NCI-H1048 (cell line): ENCODE data around the gene DLEC1.

Experiments used
- DNase-seq: peaks from one replicate; lab custom pipeline; 2025; lab: John Stamatoyannopoulos, UW

The DLEC1 gene

GRCh38 chr3:38039101-38039898 lies at the start of gene DLEC1:
Gene DLEC1 (plus strand): TSS chr3:38039208. CDS start chr3:38039226, 18 bp downstream.
- no peak for DNase-seq

- DNase-seq: no peak
These were observed 49.1 kb upstream of the DLEC1 start for GRCh38 chr3:37989821-37990480.

- no peak for DNase-seq
These were observed 48.5 kb upstream of the DLEC1 start, which contains the start of gene VILL for GRCh38 chr3:37990527-37990926. Gene VILL (plus strand): TSS chr3:37990786. CDS start chr3:37993673, 2,887 bp downstream.

- DNase-seq: no peak
These were observed 47.9 kb upstream of the DLEC1 start for GRCh38 chr3:37991109-37991508.

GRCh38 chr3:37991823-37992222 lies 47.2 kb upstream of the DLEC1 start:
- no peak for DNase-seq

- DNase-seq: no peak
These were observed 46.5 kb upstream of the DLEC1 start for GRCh38 chr3:37992271-37993066.

GRCh38 chr3:37993067-37993455 lies 45.9 kb upstream of the DLEC1 start:
- DNase-seq: no peak

- no peak for DNase-seq
These were observed 45.6 kb upstream of the DLEC1 start for GRCh38 chr3:37993460-37993819.

- no peak for DNase-seq
These were observed 45.0 kb upstream of the DLEC1 start for GRCh38 chr3:37993820-37994638.

- DNase-seq: no peak
These were observed 44.4 kb upstream of the DLEC1 start for GRCh38 chr3:37994639-37994972.

GRCh38 chr3:37995652-37996641 lies 43.1 kb upstream of the DLEC1 start:
- no peak for DNase-seq

- DNase-seq: peak; percentile 57
These were observed 42.2 kb upstream of the DLEC1 start for GRCh38 chr3:37996785-37997301.

- no peak for DNase-seq
These were observed 41.7 kb upstream of the DLEC1 start for GRCh38 chr3:37997342-37997741.

- DNase-seq: no peak
These were observed 41.1 kb upstream of the DLEC1 start for GRCh38 chr3:37997791-37998370.

GRCh38 chr3:37999836-38000235 lies 39.2 kb upstream of the DLEC1 start:
- DNase-seq: no peak

- DNase-seq: no peak
These were observed 38.6 kb upstream of the DLEC1 start for GRCh38 chr3:38000242-38000916.

GRCh38 chr3:38000965-38001455 lies 38.0 kb upstream of the DLEC1 start:
- no peak for DNase-seq

- no peak for DNase-seq
These were observed 37.4 kb upstream of the DLEC1 start for GRCh38 chr3:38001456-38002081.
